Smooth muscle cell (in vitro differentiated cells): ENCODE results near the gene MAPK8. TPM values are rescaled to one million over a fixed set of nuclear protein-coding genes. Genes with fewer than 3 reads are reported as not detected.

Source experiments
- DNase-seq: peaks from one replicate; lab custom pipeline; 2025; ENCODE audit not compliant: unreplicated experiment; lab: John Stamatoyannopoulos, UW
- H2AFZ ChIP-seq: fragments of 200-600 bp; sonication (generic); 2 replicates; pipeline ENCODE4 v1.6.0; 2016; ENCODE audit warnings: antibody characterized with exemption, low read depth, mild to moderate bottlenecking
- H3F3A ChIP-seq: fragments of 200-600 bp; sonication (generic); 2 replicates; pipeline ENCODE4 v1.6.0; 2017; ENCODE audit warnings: antibody characterized with exemption, low read depth
- H3K27ac ChIP-seq: fragments of 200-600 bp; sonication (generic); 2 replicates; pipeline ENCODE4 v1.5.1; 2016; ENCODE audit warnings: low read depth, mild to moderate bottlenecking
- H3K27me3 ChIP-seq: fragments of 200-600 bp; sonication (generic); 2 replicates; pipeline ENCODE4 v1.6.1; 2016; ENCODE audit warnings: low read depth, mild to moderate bottlenecking
- H3K36me3 ChIP-seq: fragments of 200-600 bp; sonication (generic); 2 replicates; pipeline ENCODE4 v1.5.1; 2016; ENCODE audit warnings: low read depth
- H3K4me1 ChIP-seq: fragments of 200-600 bp; sonication (generic); 2 replicates; pipeline ENCODE4 v1.5.1; 2016; ENCODE audit warnings: low read depth
- H3K4me2 ChIP-seq: fragments of 200-600 bp; sonication (generic); 2 replicates; pipeline ENCODE4 v1.6.0; 2016; ENCODE audit warnings: mild to moderate bottlenecking
- H3K4me3 ChIP-seq: fragments of 200-600 bp; sonication (generic); 2 replicates; pipeline ENCODE4 v1.5.1; 2016; ENCODE audit warnings: mild to moderate bottlenecking
- H3K79me2 ChIP-seq: fragments of 200-600 bp; sonication (generic); 2 replicates; pipeline ENCODE4 v1.6.0; 2016; ENCODE audit warnings: low read depth, mild to moderate bottlenecking
- H3K9ac ChIP-seq: fragments of 200-600 bp; sonication (generic); 2 replicates; pipeline ENCODE4 v1.6.0; 2016; ENCODE audit warnings: low read depth
- H3K9me3 ChIP-seq: fragments of 200-600 bp; sonication (generic); replicated peaks from 2 replicates; pipeline ENCODE4 v1.5.1; 2016; ENCODE audit warnings: low read depth
- H4K20me1 ChIP-seq: fragments of 200-600 bp; sonication (generic); 2 replicates; pipeline ENCODE4 v1.6.0; 2016; ENCODE audit warnings: low read depth
- WGBS: methylation state at CpG from one replicate; pipeline ENCODE4 v1.1.7; 2016; ENCODE audit warnings: low lambda C conversion rate; 5-methylcytosine and 5-hydroxymethylcytosine counted together
- polyA plus RNA-seq: library from polyadenylated mRNA; unstranded; fragments of >200 nt; fragmentation: Nextera tagmentation; extraction: Ambion mirVana; gene quantifications from 2 replicates; pipeline ENCODE4 v1.2.1, GENCODE V29; 2016
- total RNA-seq: library from RNA; depleted of rRNA; stranded (reverse); fragments of >200 nt; gene quantifications from 2 replicates; pipeline ENCODE4 v1.2.3, GENCODE V29; 2014
- TF ChIP-seq, protein P1 (sequence below): fragments of 200-600 bp; sonication (generic); IDR thresholded peaks from 2 replicates; pipeline ENCODE4 v1.5.1; 2017; ENCODE audit warnings: borderline replicate concordance, mild to moderate bottlenecking, antibody characterized with exemption; ENCODE audit not compliant: insufficient read depth, poor library complexity, severe bottlenecking

MAPK8 gene
- total and polyA plus RNA-seq, 2 experiments from 2014 or later, result 13.1 to 45.5 TPM

- no peaks in the 10 kb centered on the region for H3F3A ChIP-seq
- DNase-seq, result no peak
- no peaks in the 10 kb centered on the region for H3K27me3 ChIP-seq
- no peak overlapping the region for H3K9ac ChIP-seq
- peaks cover 11% of the 10 kb centered on the region for H3K4me1 ChIP-seq
- no peaks in the 10 kb centered on the region for H3K9me3 ChIP-seq
- no peak overlapping the region for H3K4me3 ChIP-seq
- H3K79me2 ChIP-seq, result no peaks in the 10 kb centered on the region
- no peak overlapping the region for H3K27ac ChIP-seq
- no peak overlapping the region for H3K4me2 ChIP-seq
- TF ChIP-seq, protein P1, sequence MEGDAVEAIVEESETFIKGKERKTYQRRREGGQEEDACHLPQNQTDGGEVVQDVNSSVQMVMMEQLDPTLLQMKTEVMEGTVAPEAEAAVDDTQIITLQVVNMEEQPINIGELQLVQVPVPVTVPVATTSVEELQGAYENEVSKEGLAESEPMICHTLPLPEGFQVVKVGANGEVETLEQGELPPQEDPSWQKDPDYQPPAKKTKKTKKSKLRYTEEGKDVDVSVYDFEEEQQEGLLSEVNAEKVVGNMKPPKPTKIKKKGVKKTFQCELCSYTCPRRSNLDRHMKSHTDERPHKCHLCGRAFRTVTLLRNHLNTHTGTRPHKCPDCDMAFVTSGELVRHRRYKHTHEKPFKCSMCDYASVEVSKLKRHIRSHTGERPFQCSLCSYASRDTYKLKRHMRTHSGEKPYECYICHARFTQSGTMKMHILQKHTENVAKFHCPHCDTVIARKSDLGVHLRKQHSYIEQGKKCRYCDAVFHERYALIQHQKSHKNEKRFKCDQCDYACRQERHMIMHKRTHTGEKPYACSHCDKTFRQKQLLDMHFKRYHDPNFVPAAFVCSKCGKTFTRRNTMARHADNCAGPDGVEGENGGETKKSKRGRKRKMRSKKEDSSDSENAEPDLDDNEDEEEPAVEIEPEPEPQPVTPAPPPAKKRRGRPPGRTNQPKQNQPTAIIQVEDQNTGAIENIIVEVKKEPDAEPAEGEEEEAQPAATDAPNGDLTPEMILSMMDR, result no peak
- 86% methylated on average over 20 of the region's 20 CpGs for WGBS
- H3K36me3 ChIP-seq, result no peaks in the 10 kb centered on the region
- H2AFZ ChIP-seq, result no peak overlapping the region
- H4K20me1 ChIP-seq, result no peaks in the 10 kb centered on the region
Observed at GRCh38 chr10:48444861-48445841, 138.7 kb downstream of the MAPK8 start.

GRCh38 chr10:48445932-48446331, 139.5 kb downstream of the MAPK8 start:
- H3K9me3 ChIP-seq, result no peaks in the 10 kb centered on the region
- TF ChIP-seq, protein P1, result no peak
- H3K36me3 ChIP-seq, result no peaks in the 10 kb centered on the region
- no peak overlapping the region for H3K4me2 ChIP-seq
- no peaks in the 10 kb centered on the region for H4K20me1 ChIP-seq
- no peak overlapping the region for H3K27ac ChIP-seq
- no peak overlapping the region for H3K9ac ChIP-seq
- H3K4me1 ChIP-seq, result peaks cover 11% of the 10 kb centered on the region
- WGBS, result 97% methylated on average over 7 of the region's 7 CpGs
- no peaks in the 10 kb centered on the region for H3F3A ChIP-seq
- no peaks in the 10 kb centered on the region for H3K79me2 ChIP-seq
- no peak overlapping the region for H3K4me3 ChIP-seq
- H2AFZ ChIP-seq, result no peak overlapping the region
- DNase-seq, result no peak
- H3K27me3 ChIP-seq, result no peaks in the 10 kb centered on the region

DNA sequence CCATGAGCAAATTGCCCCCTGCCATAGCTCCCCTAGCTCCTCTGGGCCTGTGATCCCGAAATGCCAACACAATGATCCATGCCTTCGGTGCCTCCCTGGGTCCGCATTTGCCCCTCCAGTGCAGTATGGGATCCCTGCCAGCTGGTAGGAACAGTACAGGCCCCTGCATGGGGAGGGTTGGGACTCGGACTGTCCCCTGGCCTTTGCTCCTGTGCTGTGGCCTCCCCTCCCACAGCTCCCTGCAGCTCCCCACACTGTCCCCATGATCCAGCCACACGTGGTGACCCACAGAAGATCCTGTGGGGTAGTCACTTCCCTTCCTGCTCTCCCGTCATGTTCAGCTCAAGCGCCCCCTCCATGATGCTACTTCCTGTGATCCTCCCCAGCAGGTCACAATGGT, 140.3 kb downstream of the MAPK8 start:
- no peaks in the 10 kb centered on the region for H3K27me3 ChIP-seq
- TF ChIP-seq, protein P1, result no peak
- no peak overlapping the region for H2AFZ ChIP-seq
- peaks cover 11% of the 10 kb centered on the region for H3K4me1 ChIP-seq
- 90% methylated on average over 7 of the region's 7 CpGs for whole genome bisulfite sequencing
- H4K20me1 ChIP-seq, result no peaks in the 10 kb centered on the region
- no peak for DNase-seq
- no peak overlapping the region for H3K9ac ChIP-seq
- H3K9me3 ChIP-seq, result no peaks in the 10 kb centered on the region
- H3F3A ChIP-seq, result no peaks in the 10 kb centered on the region
- H3K4me2 ChIP-seq, result no peak overlapping the region
- no peak overlapping the region for H3K27ac ChIP-seq
- H3K36me3 ChIP-seq, result no peaks in the 10 kb centered on the region
- H3K4me3 ChIP-seq, result no peak overlapping the region
- H3K79me2 ChIP-seq, result no peaks in the 10 kb centered on the region
